IPS-18a (cell line): ENCODE measurements around the gene JADE1.

Experiments
- H3K27ac ChIP-seq: one replicate; pipeline ENCODE4 v1.5.1; 2013; ENCODE audit warnings: low read length
- H3K27me3 ChIP-seq: one replicate; pipeline ENCODE4 v1.6.1; 2013; ENCODE audit warnings: mild to moderate bottlenecking, low read length; ENCODE audit not compliant: control insufficient read depth, insufficient read depth
- H3K36me3 ChIP-seq: one replicate; pipeline ENCODE4 v1.6.1; 2013; ENCODE audit warnings: low read depth, low read length; ENCODE audit not compliant: control insufficient read depth
- H3K4me1 ChIP-seq: one replicate; pipeline ENCODE4 v1.6.1; 2013; ENCODE audit warnings: low read depth, low read length; ENCODE audit not compliant: control insufficient read depth
- H3K4me3 ChIP-seq: one replicate; pipeline ENCODE4 v1.5.1; 2013; ENCODE audit warnings: low read length
- H3K9ac ChIP-seq: one replicate; pipeline ENCODE4 v1.6.1; 2013; ENCODE audit warnings: mild to moderate bottlenecking, low read length, moderate library complexity
- H3K9me3 ChIP-seq: one replicate; pipeline ENCODE4 v1.6.1; 2013; ENCODE audit warnings: low read depth, low read length; ENCODE audit not compliant: control insufficient read depth

Gene JADE1

DNA sequence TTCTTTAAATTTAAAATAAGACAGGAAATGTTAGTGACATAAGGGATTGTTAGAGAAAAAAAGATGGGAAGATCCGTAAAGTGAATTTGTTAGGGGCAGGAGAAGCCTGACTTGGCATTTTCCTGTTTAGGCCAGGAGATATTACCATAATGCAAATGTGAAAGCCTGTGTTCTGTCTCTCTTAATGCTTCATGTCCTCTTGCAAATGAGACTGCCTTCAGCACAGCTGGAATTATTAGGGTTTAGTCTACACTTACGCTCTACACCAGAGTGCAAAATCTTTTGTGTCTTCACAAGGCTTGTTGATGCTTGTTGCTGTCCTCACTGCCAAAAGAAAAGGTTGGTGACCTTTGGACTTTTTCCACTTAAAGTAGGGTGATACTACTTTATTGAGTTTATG is 56.8 kb downstream of the JADE1 start:
- no peaks in the 10 kb centered on the region for H3K9me3 ChIP-seq
- H3K4me1 ChIP-seq: peaks cover 11% of the 10 kb centered on the region
- H3K36me3 ChIP-seq: peaks cover 94% of the 10 kb centered on the region
- H3K9ac ChIP-seq: no peak overlapping the region
- H3K27ac ChIP-seq: no peak overlapping the region
- no peak overlapping the region for H3K4me3 ChIP-seq
- H3K27me3 ChIP-seq: no peaks in the 10 kb centered on the region

DNA sequence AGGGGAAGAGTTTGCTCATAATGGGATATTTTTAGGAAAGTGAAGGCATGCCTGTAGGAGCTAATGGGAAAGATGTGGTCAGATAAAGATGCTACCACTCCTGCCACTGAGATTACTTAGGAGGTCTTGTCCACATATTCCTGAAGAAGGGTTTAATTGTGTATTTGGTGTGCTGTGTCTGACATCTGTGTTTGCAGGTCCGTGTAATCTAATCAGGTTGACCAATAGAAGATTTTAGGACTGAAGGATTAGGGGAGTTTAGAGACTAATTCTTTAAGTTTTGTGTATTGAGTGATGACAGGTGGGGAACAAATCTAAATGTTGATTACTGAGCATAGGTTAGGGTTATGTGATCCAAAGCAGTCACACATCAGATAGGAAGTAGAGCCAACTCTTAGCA is 57.2 kb downstream of the JADE1 start:
- Histone ChIP-seq H3K27me3 (no peaks in the 10 kb centered on the region), H3K27ac (no peak overlapping the region), H3K36me3 (peaks cover 94% of the 10 kb centered on the region), H3K4me3 (no peak overlapping the region), H3K9me3 (no peaks in the 10 kb centered on the region), H3K9ac (no peak overlapping the region), H3K4me1 (peaks cover 11% of the 10 kb centered on the region)

DNA sequence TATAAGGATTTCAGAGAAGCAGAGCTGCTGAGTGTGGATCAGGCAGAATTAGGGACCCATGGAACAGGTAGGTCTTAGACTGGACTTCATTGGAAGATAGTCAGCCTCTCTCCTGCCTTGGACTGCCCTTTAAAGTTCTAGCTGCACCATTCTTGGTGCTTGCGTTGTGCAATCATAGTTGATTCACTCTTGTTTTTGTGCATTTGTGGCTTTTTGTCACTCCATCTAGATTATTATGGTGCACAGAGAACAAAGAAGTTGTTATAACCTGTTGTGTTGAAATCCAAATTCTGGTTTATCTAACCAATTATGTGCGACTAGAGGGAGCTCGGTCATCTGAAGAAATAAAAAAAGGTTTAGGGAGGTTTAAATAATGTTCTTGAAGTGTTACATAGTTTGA is 59.3 kb downstream of the JADE1 start:
- no peak overlapping the region for H3K27ac ChIP-seq
- peaks cover 96% of the 10 kb centered on the region for H3K36me3 ChIP-seq
- no peaks in the 10 kb centered on the region for H3K27me3 ChIP-seq
- no peak overlapping the region for H3K9ac ChIP-seq
- no peaks in the 10 kb centered on the region for H3K9me3 ChIP-seq
- H3K4me1 ChIP-seq: peaks cover 20% of the 10 kb centered on the region
- no peak overlapping the region for H3K4me3 ChIP-seq

DNA sequence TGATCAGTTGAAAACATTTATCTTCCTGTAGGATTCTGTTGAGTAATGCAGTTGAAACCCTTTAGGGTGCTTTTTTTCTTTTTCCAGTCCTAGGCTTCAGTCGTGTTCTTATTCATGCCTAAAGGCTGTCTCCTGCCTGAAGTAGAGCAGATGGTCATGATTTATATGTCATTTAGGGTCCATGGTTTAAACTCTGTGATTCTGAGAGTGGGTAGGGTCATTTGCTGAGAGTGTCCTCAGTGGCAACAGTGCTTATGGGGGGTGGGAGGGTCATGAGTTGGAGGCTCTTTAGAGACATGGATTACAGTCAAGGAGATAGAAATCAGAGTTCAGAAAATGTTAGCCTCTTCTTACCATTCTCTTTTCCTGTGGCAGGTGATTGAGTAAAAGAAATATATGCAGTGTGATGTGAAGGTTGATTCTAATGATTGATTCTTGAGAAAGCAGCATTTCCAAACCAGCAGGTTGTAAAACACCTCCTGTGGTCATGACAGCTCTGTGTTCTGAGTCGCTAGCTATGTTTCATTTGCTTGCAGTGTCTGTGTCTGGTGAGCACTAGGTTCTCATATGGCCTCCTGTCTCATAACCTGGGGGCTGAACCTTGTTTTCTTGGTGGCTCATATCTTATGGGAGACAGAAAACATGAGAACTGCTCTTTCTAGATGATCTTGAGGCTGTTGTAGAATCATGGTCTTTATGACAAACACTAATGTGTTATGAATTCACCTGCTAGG is 60.4 kb downstream of the JADE1 start:
- Histone ChIP-seq H3K4me1 (peaks cover 29% of the 10 kb centered on the region), H3K9ac (no peak overlapping the region), H3K27ac (no peak overlapping the region), H3K9me3 (no peaks in the 10 kb centered on the region), H3K27me3 (no peaks in the 10 kb centered on the region), H3K4me3 (no peak overlapping the region), H3K36me3 (peaks cover 90% of the 10 kb centered on the region)

DNA sequence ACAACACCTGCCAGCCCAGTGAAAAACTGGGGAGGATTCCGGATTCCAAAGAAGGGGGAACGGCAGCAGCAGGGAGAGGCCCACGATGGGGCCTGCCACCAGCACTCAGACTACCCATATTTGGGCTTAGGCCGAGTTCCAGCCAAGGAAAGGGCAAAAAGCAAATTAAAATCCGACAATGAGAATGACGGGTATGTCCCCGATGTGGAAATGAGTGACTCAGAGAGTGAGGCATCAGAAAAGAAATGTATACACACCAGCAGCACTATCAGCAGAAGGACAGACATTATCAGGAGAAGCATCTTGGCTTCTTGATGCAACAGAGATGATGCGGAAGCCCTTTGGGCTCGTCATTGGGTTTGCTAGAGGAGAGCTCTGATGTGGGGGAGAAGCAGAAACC is 62.4 kb downstream of the JADE1 start:
- Histone ChIP-seq H3K9me3 (no peaks in the 10 kb centered on the region), H3K4me3 (no peak overlapping the region), H3K36me3 (peaks cover 70% of the 10 kb centered on the region), H3K27me3 (no peaks in the 10 kb centered on the region), H3K4me1 (peaks cover 22% of the 10 kb centered on the region), H3K27ac (no peak overlapping the region), H3K9ac (no peak overlapping the region)

DNA sequence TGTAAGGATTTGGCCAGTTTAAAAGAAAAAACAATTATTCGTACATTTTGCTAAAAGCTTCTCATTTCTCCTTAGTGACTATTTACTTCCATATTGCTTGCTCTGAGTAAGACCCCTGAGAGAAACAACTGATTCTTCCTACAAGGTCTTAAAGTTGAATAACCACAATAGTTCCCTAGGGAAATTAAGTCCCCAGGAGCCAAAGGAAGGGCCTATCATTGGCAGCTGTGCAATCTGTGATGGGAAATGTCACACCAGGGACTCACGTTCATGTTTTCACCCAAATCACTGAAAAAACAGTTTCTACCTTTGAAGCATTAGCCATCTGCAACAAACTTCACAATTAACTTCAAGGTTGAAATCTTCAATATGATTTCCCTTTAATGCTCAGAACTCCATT is 66.7 kb downstream of the JADE1 start:
- Histone ChIP-seq H3K27me3 (no peaks in the 10 kb centered on the region), H3K9ac (no peak overlapping the region), H3K4me1 (peaks cover 22% of the 10 kb centered on the region), H3K36me3 (peaks cover 28% of the 10 kb centered on the region), H3K9me3 (no peaks in the 10 kb centered on the region), H3K27ac (no peak overlapping the region), H3K4me3 (no peak overlapping the region)

DNA sequence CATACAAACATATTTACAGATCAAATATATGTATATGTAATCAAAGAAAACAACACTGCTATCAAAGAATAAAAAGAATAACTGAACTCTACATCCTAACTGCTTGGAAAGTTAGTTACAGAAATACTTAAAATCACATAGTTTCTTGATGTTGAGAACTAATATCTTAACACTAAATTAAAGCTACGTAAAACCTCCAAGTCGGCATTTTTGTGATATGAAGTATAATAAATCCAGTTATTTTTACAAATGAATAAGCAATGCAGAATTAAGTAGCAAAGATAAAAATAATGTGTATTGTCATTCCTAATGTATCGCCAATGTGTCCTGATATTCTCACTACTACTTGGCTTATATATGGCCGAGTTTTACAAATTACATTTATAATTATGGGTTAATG is 68.4 kb downstream of the JADE1 start:
- Histone ChIP-seq H3K27ac (no peak overlapping the region), H3K9ac (no peak overlapping the region), H3K4me3 (no peak overlapping the region), H3K9me3 (no peaks in the 10 kb centered on the region), H3K4me1 (peaks cover 14% of the 10 kb centered on the region), H3K36me3 (peaks cover 11% of the 10 kb centered on the region), H3K27me3 (no peaks in the 10 kb centered on the region)

DNA sequence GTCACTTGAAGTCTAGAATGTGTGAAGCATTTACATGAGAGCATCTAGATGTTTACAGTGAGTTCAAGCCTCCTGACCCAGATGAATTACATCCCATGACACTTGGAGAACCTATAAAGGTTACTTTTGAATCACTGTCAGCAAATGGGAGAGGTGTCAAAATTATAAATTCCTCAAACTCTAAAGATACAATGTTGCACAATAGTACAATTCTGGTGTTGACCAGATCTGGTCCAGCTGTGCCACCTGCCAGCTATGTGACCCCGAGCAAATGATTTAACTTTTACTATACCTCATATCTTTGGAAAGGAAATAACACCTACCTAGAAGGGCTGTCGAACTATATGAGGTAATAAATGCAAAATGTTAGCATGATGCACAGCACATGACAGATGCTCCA is 69.8 kb downstream of the JADE1 start:
- Histone ChIP-seq H3K36me3 (peaks cover under 1% of the 10 kb centered on the region), H3K27me3 (no peaks in the 10 kb centered on the region), H3K9me3 (no peaks in the 10 kb centered on the region), H3K9ac (no peak overlapping the region), H3K27ac (no peak overlapping the region), H3K4me1 (peaks cover 4% of the 10 kb centered on the region), H3K4me3 (no peak overlapping the region)

DNA sequence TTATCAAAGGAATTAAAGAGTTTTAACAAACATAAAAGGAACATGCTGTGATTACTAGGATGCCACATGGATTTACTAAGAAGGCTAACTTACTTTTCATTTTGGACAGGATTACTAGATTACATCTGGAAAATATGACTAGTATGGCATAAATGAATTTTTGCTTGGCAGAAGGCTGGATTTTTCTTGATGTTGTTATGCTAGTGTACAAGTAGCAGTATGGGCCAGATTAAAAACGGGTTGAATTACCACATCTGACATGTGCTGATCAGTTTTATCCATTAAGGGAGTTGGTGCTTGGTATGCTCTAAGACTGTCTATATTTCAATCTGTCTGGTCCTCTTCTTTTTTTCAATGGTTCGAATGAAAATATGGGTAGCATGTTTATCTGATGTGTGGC is 70.5 kb downstream of the JADE1 start:
- Histone ChIP-seq H3K36me3 (no peaks in the 10 kb centered on the region), H3K9ac (no peak overlapping the region), H3K9me3 (no peaks in the 10 kb centered on the region), H3K27ac (no peak overlapping the region), H3K4me1 (no peaks in the 10 kb centered on the region), H3K27me3 (no peaks in the 10 kb centered on the region), H3K4me3 (no peak overlapping the region)

DNA sequence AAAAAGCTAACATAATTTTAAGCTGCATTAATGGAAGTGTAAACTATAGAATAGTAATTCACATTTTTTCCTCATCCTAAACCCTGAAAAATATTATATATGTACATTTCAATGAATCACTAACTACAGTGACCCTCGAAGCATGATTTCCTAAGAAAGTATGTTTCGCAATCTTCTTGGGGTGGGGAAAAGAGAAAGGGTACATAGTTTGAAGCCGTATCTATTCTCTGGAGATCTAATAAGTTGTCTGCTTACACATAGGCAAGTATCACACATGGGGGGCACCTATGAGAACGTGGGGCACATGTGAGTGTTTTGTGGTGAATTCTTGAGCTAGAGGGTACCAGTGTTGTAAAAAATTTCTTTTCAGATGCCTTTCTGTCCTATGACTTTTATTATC is 71.2 kb downstream of the JADE1 start:
- H3K4me1 ChIP-seq: no peaks in the 10 kb centered on the region
- no peaks in the 10 kb centered on the region for H3K27me3 ChIP-seq
- no peak overlapping the region for H3K9ac ChIP-seq
- no peak overlapping the region for H3K4me3 ChIP-seq
- no peaks in the 10 kb centered on the region for H3K36me3 ChIP-seq
- no peak overlapping the region for H3K27ac ChIP-seq
- H3K9me3 ChIP-seq: no peaks in the 10 kb centered on the region

DNA sequence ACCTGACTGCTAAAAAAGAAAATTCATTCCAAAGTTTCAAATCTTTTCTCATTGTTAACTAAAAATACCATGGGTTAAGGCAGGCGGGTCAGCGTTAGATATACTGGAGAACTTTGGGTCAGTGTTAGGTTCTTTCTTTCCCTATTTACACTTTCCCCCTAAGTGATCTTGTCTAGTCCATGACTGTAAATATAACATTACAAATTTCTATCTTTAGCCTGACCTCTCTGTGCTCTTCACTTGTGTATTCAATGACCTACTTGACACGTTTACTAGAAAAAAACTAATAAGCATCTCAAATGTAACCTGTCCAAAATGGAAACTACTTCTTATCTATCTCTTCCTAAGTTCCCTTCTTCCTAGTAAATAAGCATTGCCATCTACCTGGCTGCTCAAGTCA is 95.3 kb downstream of the JADE1 start:
- H3K4me3 ChIP-seq: no peak overlapping the region
- H3K9me3 ChIP-seq: no peaks in the 10 kb centered on the region
- no peak overlapping the region for H3K9ac ChIP-seq
- H3K27ac ChIP-seq: no peak overlapping the region
- H3K36me3 ChIP-seq: no peaks in the 10 kb centered on the region
- no peaks in the 10 kb centered on the region for H3K4me1 ChIP-seq
- no peaks in the 10 kb centered on the region for H3K27me3 ChIP-seq

DNA sequence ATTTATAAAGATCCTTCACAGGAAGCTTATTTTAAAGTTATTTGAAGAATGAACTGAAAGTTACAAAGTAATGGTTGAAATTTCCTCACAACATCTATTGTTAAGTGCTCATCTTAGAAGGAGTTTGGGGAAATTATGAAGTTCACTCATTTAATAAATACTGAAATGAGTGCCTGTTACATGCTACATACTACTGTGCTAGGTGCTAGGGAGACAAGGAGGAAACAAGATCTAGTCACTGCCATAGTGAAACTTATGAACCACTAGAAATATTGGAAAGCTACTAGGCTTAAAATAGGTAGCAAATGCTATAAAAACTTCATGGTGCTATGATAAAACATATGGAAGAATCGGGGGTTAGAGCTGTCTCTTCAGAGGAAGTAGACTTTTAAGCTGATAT is 97.1 kb downstream of the JADE1 start:
- no peak overlapping the region for H3K4me3 ChIP-seq
- H3K27ac ChIP-seq: no peak overlapping the region
- no peak overlapping the region for H3K9ac ChIP-seq
- H3K4me1 ChIP-seq: no peaks in the 10 kb centered on the region
- H3K27me3 ChIP-seq: no peaks in the 10 kb centered on the region
- no peaks in the 10 kb centered on the region for H3K36me3 ChIP-seq
- H3K9me3 ChIP-seq: no peaks in the 10 kb centered on the region
